HPDE6-E6E7 (cell line): ENCODE data around the gene KDSR.

ENCODE experiments used
- DNase-seq: peaks from one replicate; pipeline ENCODE4 v3.0.0; 2011; ENCODE audit warnings: missing footprints; ENCODE audit errors: extremely low spot score

The KDSR gene

GRCh38 chr18:63367053-63367953 is at the start of gene KDSR:
Gene KDSR, minus strand, starts transcription at chr18:63367206. Its CDS starts 88 bp downstream, at chr18:63367118.
- peak; percentile 98 for DNase-seq

GRCh38 chr18:63412953-63413352 is 45.9 kb upstream of the KDSR start:
- DNase-seq: no peak

- peak; percentile 49 for DNase-seq
These were observed 43.8 kb upstream of the KDSR start for GRCh38 chr18:63410792-63411191.

GRCh38 chr18:63409301-63409700 is 42.3 kb upstream of the KDSR start:
- DNase-seq: no peak

- no peak for DNase-seq
These were observed 40.7 kb upstream of the KDSR start for GRCh38 chr18:63407734-63408133.

- no peak for DNase-seq
These were observed 39.0 kb upstream of the KDSR start for GRCh38 chr18:63405986-63406385.

- no peak for DNase-seq
These were observed 35.5 kb upstream of the KDSR start for GRCh38 chr18:63402246-63403162.

GRCh38 chr18:63399300-63399699 is 32.3 kb upstream of the KDSR start:
- no peak for DNase-seq

GRCh38 chr18:63397349-63397748 is 30.3 kb upstream of the KDSR start:
- DNase-seq: no peak

GRCh38 chr18:63395503-63395902 is 28.5 kb upstream of the KDSR start:
- DNase-seq: no peak

- no peak for DNase-seq
These were observed 27.9 kb upstream of the KDSR start for GRCh38 chr18:63394954-63395353.

- no peak for DNase-seq
These were observed 20.9 kb upstream of the KDSR start for GRCh38 chr18:63387861-63388260.

- DNase-seq: no peak
These were observed 15.8 kb upstream of the KDSR start for GRCh38 chr18:63382843-63383242.

- DNase-seq: no peak
These were observed 12.6 kb upstream of the KDSR start for GRCh38 chr18:63379639-63379962.

- DNase-seq: no peak
These were observed 12.1 kb upstream of the KDSR start for GRCh38 chr18:63378919-63379638.

GRCh38 chr18:63377275-63377980 is 10.4 kb upstream of the KDSR start:
- no peak for DNase-seq

GRCh38 chr18:63376538-63376937 is 9.5 kb upstream of the KDSR start:
- no peak for DNase-seq

- DNase-seq: no peak
These were observed 7.5 kb upstream of the KDSR start for GRCh38 chr18:63374540-63374939.

GRCh38 chr18:63373161-63373560 is 6.2 kb upstream of the KDSR start:
- no peak for DNase-seq

GRCh38 chr18:63368611-63369010 is 1.6 kb upstream of the KDSR start:
- DNase-seq: no peak
